T-helper 1 cell (primary cell): ENCODE data around the gene TRAPPC10.
A peak's percentile ranks its signal among the peaks of the same experiment; 100 is the strongest.
"Not testable (repeated sequence)": the region's sequence is repeated elsewhere in the genome, so short reads cannot be mapped to it uniquely, and the experiment has no call there.

ENCODE experiments used
- DNase-seq, 5 donors: peaks; one replicate each; pipeline ENCODE4 v3.0.0-alpha.2; 2012 to 2020

TRAPPC10 gene

GRCh38 chr21:44090325-44090724, 78.2 kb downstream of the TRAPPC10 start:
- peak in 2 of 5 donors; percentile 29 to 41 for DNase-seq

- no peak for DNase-seq
These were observed 80.1 kb downstream of the TRAPPC10 start for GRCh38 chr21:44092211-44092610.

GRCh38 chr21:44093761-44094160, 81.7 kb downstream of the TRAPPC10 start:
- no peak for DNase-seq

- no peak for DNase-seq
These were observed 82.7 kb downstream of the TRAPPC10 start for GRCh38 chr21:44094832-44095231.

- DNase-seq: not testable (repeated sequence)
These were observed 86.4 kb downstream of the TRAPPC10 start for GRCh38 chr21:44098507-44098906.

- DNase-seq: not testable (repeated sequence)
These were observed 86.9 kb downstream of the TRAPPC10 start for GRCh38 chr21:44098964-44099363.

GRCh38 chr21:44107026-44107501, 95.0 kb downstream of the TRAPPC10 start, which contains the start of gene PWP2:
Gene PWP2, plus strand, starts transcription at chr21:44107399. Its CDS starts 18 bp downstream, at chr21:44107417.
- DNase-seq: peak in 3 of 5 donors; percentile 41 to 53 (median 42)

GRCh38 chr21:44107589-44107988, 95.5 kb downstream of the TRAPPC10 start:
- not testable (repeated sequence) for DNase-seq

- DNase-seq: not testable (repeated sequence)
These were observed 101.7 kb downstream of the TRAPPC10 start for GRCh38 chr21:44113702-44114371.

GRCh38 chr21:44122131-44122530, 110.0 kb downstream of the TRAPPC10 start:
- not testable (repeated sequence) for DNase-seq

GRCh38 chr21:44127827-44128226, 115.7 kb downstream of the TRAPPC10 start:
- not testable (repeated sequence) for DNase-seq

GRCh38 chr21:44133715-44134057, 121.6 kb downstream of the TRAPPC10 start:
- not testable (repeated sequence) for DNase-seq

GRCh38 chr21:44134732-44135131, 122.6 kb downstream of the TRAPPC10 start:
- not testable (repeated sequence) for DNase-seq

- DNase-seq: not testable (repeated sequence)
These were observed 125.9 kb downstream of the TRAPPC10 start for GRCh38 chr21:44138039-44138438.

- DNase-seq: not testable (repeated sequence)
These were observed 127.9 kb downstream of the TRAPPC10 start for GRCh38 chr21:44139787-44140551.

- DNase-seq: not testable (repeated sequence)
These were observed 128.4 kb downstream of the TRAPPC10 start for GRCh38 chr21:44140552-44140932.

- DNase-seq: not testable (repeated sequence)
These were observed 130.4 kb downstream of the TRAPPC10 start for GRCh38 chr21:44142470-44142869.

- not testable (repeated sequence) for DNase-seq
These were observed 131.3 kb downstream of the TRAPPC10 start for GRCh38 chr21:44143380-44143779.

GRCh38 chr21:44143996-44144395, 131.9 kb downstream of the TRAPPC10 start:
- DNase-seq: not testable (repeated sequence)

GRCh38 chr21:44144784-44145602, 132.9 kb downstream of the TRAPPC10 start:
- DNase-seq: not testable (repeated sequence)

- DNase-seq: not testable (repeated sequence)
These were observed 133.5 kb downstream of the TRAPPC10 start for GRCh38 chr21:44145616-44146015.

- DNase-seq: not testable (repeated sequence)
These were observed 135.0 kb downstream of the TRAPPC10 start for GRCh38 chr21:44147108-44147507.

GRCh38 chr21:44150255-44150654, 138.1 kb downstream of the TRAPPC10 start:
- DNase-seq: not testable (repeated sequence)
